ENCODE results near the gene CALN1. TPM values are rescaled to one million over a fixed set of nuclear protein-coding genes. Genes with fewer than 3 reads are reported as not detected.

CALN1 gene
- total RNA-seq, 1 experiment from 2014 or later: not detected

DNA sequence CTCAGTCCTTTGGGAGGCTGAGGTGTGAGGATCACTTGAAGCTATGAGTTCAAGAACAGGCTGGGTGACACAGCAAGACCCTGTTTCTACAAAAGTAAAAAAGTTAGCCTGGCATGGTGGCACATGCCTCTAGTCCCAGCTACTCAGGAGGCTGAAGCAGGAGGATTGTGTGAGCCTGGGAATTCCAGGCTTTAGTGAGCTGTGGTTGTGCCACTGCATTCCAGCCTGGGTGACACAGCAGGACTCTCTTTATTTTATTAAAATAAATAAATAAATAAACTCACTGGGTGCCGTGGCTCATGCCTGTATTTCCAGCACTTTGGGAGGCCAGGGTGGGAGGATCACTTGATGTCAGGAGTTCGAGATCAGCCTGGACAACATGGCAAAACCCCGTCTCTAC is 607.9 kb downstream of the CALN1 start:
- no peak for DNase-seq (ENCODE audit: low spot score)

DNA sequence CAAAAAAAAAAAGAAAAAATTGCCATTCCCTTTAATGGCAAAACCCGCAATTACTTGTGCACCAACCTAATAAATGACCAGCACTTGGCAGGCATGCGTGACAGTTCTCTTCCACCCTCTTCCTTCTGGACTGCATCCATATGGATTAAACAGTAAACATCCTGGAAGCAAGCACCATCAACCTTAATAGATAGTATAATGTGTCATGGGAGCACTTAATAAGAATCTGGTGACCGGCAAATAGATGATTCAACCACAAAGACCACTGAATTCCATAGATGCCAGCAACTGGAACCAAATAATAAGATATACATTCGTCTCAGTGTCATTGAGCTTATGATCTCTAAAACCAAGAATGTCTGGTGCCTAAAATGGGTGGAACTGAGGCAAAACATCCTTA is 610.2 kb downstream of the CALN1 start:
- DNase-seq (ENCODE audit: low spot score): no peak

DNA sequence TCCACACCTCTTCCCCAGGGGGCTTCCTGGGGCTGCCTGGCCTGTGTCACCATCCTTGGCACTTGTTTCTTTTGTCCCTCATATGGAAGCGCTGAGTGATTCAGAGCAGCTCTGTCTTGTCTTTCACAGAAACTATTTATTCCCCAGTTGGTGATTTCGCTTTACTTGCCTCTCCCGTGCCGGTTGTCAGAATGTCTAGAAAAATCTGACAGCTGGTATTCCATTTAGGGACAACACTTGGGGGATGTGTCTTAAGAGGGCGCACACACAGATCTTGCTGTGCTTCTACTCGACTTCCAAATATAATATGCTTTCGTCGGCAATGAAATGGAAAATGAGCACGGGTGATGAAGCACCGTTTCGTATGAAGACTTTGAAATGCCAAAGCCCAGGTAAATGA is 611.8 kb downstream of the CALN1 start:
- DNase-seq (ENCODE audit: low spot score): no peak

DNA sequence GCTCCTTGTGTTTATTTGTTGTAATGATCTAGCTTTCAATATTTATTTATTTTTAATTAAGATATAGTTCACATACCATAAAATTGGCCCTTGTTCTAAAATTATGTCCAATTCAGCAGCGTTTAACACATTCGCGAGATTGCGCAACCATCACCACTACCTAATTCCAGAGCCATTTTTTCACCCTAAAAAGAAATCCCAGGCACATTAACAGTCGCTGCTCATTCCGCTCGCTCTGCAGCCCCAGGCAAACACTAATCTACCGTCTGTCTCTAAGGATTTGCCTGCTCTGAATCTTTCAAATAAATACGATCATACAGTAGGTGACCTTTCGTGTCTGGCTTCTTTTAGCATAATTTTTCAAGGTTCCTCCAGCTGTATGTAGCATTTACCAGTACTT is 616.7 kb downstream of the CALN1 start:
- no peak for DNase-seq (ENCODE audit: low spot score)

DNA sequence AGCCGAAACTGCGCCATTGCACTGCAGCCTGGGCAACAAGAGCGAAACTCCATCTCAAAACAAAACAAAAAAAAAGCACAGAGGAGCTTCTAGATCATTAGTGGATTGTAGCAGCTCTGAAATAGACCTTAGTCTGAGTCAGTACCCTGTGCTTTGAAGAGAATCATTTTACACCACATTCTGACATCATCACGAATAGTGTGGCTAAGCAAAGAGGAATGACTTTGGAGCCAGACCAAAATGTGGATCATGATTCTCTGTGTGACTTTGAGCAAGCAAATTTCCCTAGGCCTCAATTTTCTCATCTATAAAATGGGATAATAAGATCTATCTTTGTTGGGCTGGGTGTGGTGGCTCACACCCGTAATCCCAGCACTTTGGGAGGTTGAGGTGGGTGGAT is 618.9 kb downstream of the CALN1 start:
- DNase-seq (ENCODE audit: low spot score): no peak

DNA sequence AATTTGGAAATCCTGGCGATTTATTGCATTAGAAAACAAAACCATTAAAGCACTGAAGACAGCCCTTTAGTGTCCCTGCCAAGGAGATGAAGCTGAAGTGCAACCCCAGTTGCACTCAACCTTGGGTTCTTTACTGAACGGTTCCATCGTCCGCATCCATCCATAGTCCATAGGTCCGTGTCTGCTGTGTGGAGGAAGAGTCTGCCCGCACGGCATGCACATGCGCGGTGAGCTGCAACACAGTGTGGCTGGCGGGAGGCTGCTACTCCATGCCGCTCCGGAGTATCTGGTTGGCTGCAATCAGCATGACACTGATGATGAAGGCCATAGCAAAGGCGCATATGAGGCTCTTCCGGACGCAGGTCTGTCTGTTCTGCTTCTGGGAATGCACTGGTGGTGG is 624.6 kb downstream of the CALN1 start:
- no peak for DNase-seq (ENCODE audit: low spot score)

DNA sequence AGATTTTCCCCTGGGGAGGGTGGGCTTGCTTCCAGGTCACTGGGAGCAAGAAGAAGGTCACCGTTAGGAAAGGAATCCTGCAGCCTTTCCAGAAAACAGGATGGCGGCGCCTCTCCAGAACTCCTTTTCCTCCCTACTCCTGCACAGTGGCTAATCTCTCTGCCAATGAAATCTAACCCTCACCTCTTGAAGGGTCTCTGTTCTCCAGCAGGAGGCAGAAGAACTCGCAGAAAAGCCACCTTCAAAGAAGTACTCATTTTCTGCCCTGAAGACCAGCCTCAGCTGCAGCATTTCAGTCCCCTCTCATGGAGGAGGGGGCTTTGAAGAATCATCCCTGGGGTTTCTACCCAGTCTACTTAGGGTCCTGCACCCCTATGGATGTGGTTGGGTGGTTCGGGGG is 626.9 kb downstream of the CALN1 start:
- no peak for DNase-seq (ENCODE audit: low spot score)

DNA sequence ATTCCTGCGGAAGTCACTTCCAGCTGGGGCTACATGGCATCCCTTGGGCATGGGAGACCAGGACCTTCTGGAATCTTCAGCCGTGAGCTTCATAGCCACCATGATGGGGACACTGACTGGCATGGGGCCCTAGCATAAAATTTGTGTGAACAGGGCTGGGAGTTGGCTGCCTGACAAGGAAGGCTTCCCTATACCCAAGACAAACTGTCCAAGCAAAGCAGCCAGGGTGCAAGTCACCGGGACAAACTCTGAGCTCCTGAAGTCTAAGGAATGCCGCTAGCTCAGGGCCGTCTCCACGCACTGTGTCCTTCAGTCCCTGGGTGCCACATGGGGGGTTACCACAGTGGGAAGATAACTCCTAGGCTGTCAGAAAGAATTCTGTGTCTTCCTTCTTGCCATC is 627.4 kb downstream of the CALN1 start:
- DNase-seq (ENCODE audit: low spot score): no peak

DNA sequence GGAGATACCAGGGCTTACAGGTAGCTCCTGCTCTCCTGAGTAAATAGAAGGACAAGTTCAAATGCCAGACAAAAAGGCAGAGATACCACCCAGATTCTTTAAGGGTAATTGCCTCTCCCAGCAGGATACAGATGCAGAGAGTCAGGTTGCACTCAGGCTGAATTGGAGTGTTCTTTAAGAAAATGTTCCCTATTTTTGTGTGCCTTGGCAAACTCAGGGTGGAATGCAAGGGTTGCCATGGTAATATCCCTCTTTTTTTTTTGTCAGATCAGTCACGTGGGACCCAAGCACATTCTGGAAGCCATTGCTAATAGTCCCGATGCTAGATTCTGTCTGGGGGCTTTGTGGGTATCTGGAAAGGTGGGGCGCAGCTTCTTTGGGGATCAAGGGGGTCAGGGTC is 628.0 kb downstream of the CALN1 start:
- DNase-seq (ENCODE audit: low spot score): no peak

DNA sequence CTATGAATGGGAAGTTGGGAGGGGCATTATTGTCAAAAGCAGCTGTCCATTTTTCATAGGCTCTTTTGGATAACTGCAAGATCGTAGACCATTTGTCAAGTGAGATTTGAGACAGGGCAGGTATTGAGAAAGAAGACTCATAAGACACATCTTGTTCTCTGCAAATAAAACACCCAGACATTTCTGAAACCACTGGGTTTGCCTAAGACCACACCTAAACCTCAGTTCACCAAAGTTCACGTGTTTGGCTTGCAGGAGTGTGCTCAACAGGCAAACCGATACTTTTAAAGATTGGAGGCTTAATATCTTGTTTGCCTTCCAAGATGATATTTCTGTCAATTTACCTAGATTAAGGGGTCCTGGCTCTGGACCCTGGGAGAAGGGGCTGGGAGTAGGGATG is 628.4 kb downstream of the CALN1 start:
- DNase-seq (ENCODE audit: low spot score): no peak

DNA sequence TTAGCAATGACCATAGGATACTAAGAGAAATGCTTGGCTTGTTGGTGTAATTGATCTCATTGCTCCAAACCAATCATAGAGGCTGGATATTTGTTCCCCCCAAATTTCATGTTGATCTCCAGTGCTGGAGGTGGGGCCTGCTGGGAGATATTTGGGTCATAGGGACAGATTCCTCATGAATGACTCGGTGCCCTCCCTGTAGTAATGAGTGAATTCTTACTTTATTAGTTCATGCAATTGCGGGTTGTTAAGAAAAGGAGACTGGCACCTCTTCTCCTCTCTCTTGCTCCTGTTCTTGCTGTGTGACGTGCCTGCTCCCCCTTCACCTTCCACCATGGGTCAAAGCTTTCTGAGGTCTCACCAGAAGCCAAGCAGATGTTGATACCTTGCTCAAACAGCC is 630.1 kb downstream of the CALN1 start:
- DNase-seq (ENCODE audit: low spot score): no peak

DNA sequence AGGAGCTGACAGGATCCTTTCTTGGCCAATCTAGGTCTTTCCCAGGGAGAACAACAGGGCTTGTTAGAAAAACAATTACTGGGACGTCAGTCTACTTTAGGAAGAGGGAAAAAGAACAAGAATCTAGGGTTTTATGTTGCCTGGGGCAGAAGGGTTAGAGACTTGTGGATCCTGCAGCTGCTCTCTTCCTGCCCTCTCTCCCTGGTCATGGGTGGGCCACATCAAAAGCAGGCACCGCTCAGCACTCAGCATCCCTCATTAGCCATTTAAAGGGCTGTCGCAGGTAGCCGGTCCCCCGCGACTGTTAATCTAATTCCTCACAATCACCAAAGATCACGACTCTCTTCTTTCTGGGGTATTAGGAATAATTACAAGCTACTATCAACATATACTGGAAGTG is 631.9 kb downstream of the CALN1 start:
- no peak for DNase-seq (ENCODE audit: low spot score)

DNA sequence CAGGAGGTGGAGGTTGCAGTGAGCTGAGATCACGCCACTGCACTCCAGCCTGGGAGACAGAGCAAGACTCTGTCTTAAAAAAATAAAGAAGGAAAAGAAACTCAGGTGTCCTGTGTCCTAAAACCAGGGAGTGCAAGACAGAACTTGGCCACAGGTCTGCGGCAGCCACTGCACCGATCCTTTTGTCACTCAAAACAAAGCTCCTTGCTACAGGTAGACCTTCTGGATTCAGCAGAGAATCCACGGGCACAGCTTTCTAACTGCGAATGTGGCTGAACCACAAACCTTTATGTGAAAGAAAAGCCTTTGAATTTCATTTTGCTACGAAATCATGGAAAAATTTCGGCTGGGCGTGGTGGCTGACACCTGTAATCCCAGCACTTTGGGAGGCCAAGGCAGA is 634.9 kb downstream of the CALN1 start:
- DNase-seq (ENCODE audit: low spot score): no peak

DNA sequence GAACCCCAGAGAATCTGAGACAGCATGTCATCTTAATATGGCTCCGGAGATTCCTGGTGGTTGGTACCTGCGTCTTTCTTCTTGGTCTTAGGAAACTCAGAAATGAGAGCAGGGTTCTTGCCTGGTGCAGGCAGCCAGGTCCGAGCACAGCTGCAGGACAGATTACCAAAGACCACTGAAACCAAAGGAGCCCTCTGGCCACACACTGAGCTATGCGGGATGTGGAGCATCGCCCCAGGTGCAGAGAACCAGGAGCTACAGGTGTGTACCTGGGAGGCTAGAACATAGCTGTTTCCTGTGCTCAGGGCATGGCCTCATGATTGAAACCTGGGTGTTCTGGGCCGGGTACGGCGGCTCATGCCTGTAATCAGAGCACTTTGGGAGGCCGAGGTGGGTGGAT is 635.4 kb downstream of the CALN1 start:
- no peak for DNase-seq (ENCODE audit: low spot score)

DNA sequence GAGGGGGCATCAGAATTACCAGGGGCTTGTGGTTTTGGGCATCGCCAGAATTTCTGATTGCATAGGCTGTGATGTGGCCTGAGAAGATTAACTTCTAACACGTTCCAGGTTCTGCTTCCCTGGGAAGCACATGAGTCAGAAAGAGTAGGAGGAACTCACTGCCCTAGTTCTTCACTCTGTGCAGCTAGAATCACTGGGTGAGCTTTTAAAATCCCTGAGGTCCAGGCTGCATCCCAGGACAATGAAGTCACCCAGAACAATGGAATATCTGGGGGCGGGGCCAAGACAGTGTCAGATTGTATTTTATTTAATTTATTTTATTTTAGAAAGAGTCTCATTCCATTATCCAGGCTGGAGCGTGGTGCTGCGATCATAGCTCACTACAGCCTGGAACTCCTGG is 636.5 kb downstream of the CALN1 start:
- no peak for DNase-seq (ENCODE audit: low spot score)

DNA sequence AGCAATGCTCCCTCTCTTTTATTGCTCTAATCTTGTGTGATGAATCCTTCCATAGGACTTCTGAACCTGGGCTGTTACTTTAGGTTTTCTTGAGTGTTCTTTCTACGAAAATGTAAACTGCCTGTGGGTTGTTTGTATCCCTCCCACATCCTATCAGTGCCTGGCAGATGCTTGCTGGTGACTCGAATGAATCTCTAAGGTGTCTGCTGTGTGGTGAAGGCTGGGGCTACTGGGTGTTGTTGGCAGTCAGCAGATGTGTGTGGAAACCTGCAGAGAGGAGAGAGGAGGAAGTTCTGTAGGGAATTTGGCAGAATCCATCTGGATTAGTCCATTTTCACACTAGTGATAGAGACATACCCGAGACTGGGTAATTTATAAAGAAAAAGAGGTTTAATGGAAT is 639.4 kb downstream of the CALN1 start:
- no peak for DNase-seq (ENCODE audit: low spot score)

DNA sequence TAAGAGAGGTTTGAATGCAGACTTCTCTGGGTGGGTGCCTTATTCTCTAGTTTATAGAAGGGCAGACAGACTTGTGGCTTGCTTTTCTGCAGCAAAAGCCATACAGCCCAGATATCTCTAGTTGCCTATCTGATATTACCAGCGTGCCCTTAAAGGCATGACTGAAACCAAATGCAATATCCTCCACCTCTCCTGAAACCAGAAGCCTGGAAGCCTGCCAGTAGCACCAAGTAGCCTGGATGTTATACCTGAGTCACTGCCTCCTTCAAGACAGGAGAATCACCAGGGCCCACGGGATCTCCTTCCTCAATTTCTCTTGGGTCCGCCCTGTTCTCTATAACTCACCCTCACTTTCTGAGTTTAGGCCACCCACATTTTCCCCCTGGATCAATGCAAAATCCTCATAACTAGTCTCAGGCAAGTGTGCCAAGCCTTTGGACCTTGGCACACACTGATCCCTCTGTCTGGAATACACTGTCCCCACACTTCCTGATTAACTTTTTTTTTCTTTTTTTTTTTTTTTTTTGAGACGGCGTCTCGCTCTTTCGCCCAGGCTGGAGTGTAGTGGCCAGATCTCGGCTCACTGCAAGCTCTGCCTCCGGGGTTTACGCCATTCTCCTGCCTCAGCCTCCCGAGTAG is 641.8 kb downstream of the CALN1 start:
- DNase-seq (ENCODE audit: low spot score): no peak

DNA sequence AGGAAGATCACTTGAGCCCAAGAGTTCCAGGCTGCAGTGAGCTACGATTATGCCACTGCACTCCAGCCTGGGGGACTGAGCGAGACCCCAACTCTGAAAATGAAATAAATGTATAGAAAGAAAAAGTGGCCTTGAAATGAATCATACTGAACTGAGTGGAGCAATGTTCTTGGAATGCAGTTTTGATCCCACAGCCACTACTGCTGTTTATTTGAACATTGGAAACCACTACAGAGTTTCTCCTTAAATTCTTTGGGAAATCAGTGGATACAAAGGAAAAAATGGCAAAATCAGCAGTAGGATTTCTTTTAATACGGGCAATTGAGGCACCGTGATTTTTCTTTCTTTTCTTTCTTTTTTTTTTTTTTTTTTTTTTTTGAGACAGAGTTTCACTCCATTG is 642.8 kb downstream of the CALN1 start:
- no peak for DNase-seq (ENCODE audit: low spot score)

DNA sequence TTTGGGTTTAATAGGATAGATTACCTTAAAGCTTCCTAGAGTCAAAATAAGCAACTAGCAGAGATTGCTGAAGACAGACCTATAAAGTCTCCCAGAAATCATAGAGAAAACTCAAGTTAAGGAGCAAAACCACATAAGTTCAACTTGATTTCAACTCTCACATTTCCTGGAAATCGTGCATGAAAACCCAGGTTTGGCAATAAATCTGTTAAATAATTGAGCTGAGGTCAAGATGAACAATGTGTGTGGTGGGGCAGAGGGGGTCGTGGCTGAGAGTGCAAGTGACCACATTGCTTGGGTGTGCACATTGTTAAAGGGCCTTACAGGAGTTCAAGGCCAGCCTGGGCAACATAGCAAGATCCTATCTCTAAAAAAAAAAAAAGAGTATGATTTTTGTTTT is 643.7 kb downstream of the CALN1 start:
- no peak for DNase-seq (ENCODE audit: low spot score)

DNA sequence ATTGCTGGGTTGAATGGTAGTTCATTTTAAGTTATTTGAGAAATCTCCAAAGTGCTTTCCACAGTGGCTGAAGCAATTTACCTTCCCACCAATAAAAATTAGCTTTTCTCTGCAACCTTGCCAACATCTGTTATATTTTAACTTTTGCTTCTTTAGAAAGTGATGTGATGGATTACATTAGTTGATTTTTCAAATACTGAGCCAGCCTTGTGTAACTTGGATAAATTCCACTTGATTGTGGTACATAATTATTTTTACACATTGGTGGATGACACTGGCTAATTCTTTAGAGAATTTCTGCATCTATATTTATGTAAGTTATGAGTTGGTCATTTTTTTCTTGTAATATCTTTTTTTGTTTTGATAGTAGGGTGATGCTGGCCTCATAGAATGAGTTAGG is 646.1 kb downstream of the CALN1 start:
- DNase-seq (ENCODE audit: low spot score): no peak

DNA sequence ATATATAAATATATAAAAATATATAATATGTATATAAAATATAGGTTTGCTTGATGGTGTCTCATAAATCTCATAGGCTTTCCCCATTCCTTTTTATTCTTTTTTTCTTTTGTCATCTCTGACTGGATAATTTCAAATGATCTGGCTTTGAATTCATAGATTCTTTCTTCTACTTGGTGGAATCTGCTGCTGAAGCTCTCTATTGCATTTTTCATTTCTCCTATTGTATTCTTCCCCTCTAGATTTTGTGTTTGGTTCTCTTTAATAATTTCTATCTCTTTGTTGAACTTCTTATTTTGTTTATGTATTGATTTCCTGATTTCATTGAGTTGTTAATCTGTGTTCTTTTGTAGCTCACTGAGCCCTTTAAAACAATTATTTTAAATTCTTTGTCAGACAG is 650.8 kb downstream of the CALN1 start:
- no peak for DNase-seq (ENCODE audit: low spot score)

DNA sequence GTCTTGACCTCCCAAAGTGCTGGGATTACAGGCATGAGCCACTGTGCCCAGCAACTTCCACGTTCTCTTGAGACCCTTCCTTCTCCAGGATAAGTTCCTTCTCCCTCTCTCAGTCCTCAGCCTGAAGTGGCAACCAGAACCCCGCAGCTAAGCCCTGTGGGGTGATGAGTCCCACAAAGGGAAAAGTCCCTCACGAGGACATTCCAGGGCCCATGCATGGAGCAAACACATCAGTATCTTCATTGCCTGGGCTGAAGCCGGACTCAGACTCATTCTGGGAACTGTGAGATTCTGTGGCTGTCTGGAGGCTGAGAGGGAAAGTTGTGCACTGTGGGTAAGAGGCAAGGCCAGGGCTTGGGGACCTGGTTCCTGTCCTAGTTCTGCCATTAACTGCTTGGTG is 657.3 kb downstream of the CALN1 start:
- no peak for DNase-seq (ENCODE audit: low spot score)

DNA sequence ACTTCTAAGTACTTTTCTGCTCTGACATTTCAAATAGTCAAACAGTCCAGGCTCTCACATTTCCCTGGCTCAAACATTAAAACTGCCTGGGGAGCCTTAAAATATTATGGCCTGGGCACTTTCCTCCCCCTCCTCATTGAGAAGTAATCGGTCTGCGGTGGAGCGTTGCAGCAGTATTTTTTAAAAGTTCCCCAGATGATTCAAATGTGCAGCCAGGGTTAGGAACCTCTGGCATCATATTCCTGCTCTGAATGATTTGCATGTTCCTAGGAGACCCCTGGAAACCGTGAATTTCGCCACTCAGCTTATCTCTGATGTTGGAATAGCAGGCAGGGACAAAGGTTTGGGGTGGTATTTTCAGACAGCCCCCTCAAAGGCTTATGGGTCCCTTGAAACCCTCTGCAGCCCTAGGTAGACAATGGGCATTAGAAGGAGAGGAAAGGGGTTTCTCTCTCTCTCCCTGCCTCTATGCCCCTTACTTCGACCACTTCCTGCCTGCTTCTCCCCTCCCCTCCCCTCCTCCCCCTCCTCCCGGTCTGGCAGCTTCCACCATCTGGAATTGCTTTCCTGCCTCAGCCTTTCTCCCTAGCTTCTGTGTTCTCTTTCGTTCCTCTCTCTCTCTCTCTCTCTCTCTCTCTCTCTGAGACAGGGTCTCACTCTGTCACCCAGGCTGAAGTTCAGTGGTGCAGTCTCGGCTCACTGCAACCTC is 658.0 kb downstream of the CALN1 start:
- no peak for DNase-seq (ENCODE audit: low spot score)

DNA sequence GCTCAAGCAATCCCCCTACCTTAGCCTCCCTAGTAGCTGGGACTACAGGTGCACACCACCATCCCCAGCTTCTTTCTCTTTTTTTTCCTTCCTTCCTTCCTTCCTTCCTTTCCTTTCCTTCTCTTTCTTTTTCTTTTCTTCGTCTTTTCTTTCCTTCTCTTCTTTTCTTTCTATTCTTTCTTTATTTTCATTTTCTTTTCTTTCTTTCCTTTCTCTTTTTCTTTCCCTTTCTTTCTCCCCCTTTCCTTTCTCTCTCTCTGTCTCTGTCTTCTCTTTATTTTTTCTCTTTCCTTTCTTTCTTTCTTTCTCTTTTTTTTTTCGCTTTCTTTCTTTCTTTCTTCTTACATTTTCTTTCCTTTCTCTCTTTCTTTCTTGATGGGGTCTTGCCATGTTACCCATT is 658.9 kb downstream of the CALN1 start:
- DNase-seq (ENCODE audit: low spot score): no peak
